Measurements from ENCODE around the gene RAB3A. TPM values are rescaled to one million over a fixed set of nuclear protein-coding genes. Genes with fewer than 3 reads are reported as not detected.
A peak's percentile ranks its signal among the peaks of the same experiment; 100 is the strongest.

RAB3A gene
- polyA plus RNA-seq, 2 of the 4 experiments (the other 2 are of a cell fraction) = 0.39 to 1.0 TPM

GRCh38 chr19:18202778-18203407 is 949 bp downstream of the RAB3A start:
- DNase-seq (ENCODE audit: low read depth in 1 of 2, low spot score in 1 of 2) = no peak
- CTCF ChIA-PET = interaction anchor here (1.3 to 8.9 kb wide), 4 partner anchors 10 to 71 kb away, joined by 5 to 86 read pairs (median 12); partner anchors contain the start of genes IQCN and MPV17L2

GRCh38 chr19:18202397-18202777 is 1.5 kb downstream of the RAB3A start:
- ChIA-PET POLR2A (no interaction called here), CTCF (interaction anchor here (0.8 to 8.9 kb wide), 6 partner anchors 10 to 212 kb away, joined by 3 to 86 read pairs (median 6); partner anchors contain the start of genes IQCN and MPV17L2)
- FAIRE-seq = no peak

More at GRCh38 chr19:18202778-18203407, 949 bp downstream of the RAB3A start:
- FAIRE-seq = no peak
- Histone ChIP-seq H3K4me1 (peaks cover 10% of the 10 kb centered on the region; the same call in 2 of the 3 replicates), H3K4me2 (peak overlapping the region; percentile 84), H3K27ac (peak overlapping the region in 1 of 2 experiments; percentile 73; a peak in 2 of 6 replicates), H3K9me3 (no peaks in the 10 kb centered on the region), H3K4me3 (peak overlapping the region; percentile 57)
- TF ChIP-seq FOXS1 (CRISPR knock-in tag; IDR thresholded peaks at IDR 0.05) (no peak), HOXB5 (CRISPR knock-in tag; IDR thresholded peaks at IDR 0.05) (no peak), RAD21 (conservative IDR thresholded peaks at IDR 0.05 in 1 of 2, IDR thresholded peaks at IDR 0.05 in 1 of 2) (peak; percentile 40; a peak in 4 of 5 replicates), USF2 (IDR thresholded peaks at IDR 0.05) (peak; percentile 44), TP53 (CRISPR knock-in tag; IDR thresholded peaks at IDR 0.05) (no peak), SMC3 (IDR thresholded peaks at IDR 0.05) (peak; percentile 37; the same call in 1 of the 3 replicates), SREBF2 (IDR thresholded peaks at IDR 0.05) (no peak), NR3C1 (IDR thresholded peaks at IDR 0.05) (no peak), EHF (CRISPR knock-in tag; IDR thresholded peaks at IDR 0.05) (no peak), E2F6 (IDR thresholded peaks at IDR 0.05; ENCODE audit: borderline replicate concordance, low read depth) (peak; percentile 67; the same call in 1 of the 2 replicates), MAX (IDR thresholded peaks at IDR 0.05) (peak; percentile 64; the same call in 1 of the 2 replicates), CTCF (IDR thresholded peaks at IDR 0.05) (peak; percentile 27)
- 52% methylated on average over 17 of the region's 32 CpGs for WGBS (ENCODE audit: missing lambda C conversion rate)
- POLR2A ChIA-PET = no interaction called here
- 0 out of 6 replicates have a peak, but pooled peaks of 1 of the 2 experiments have one; percentile 3 for ATAC-seq

More at GRCh38 chr19:18202397-18202777, 1.5 kb downstream of the RAB3A start:
- no peak for ATAC-seq
- H3K27ac ChIP-seq = no peak overlapping the region
- TF ChIP-seq ZSCAN20 (CRISPR knock-in tag; IDR thresholded peaks at IDR 0.05) (no peak), USF2 (IDR thresholded peaks at IDR 0.05) (no peak), JUNB (IDR thresholded peaks at IDR 0.05) (no peak), RFX5 (IDR thresholded peaks at IDR 0.05) (no peak), NR3C1 (IDR thresholded peaks at IDR 0.05) (no peak), ESRRA (IDR thresholded peaks at IDR 0.05; ENCODE audit: borderline replicate concordance, low read length) (no peak), NFE2L2 (conservative IDR thresholded peaks at IDR 0.05; ENCODE audit: low read length) (no peak), RNF2 (IDR thresholded peaks at IDR 0.05; ENCODE audit: borderline replicate concordance, low read depth) (no peak), HES2 (IDR thresholded peaks at IDR 0.05) (no peak), ATOH8 (CRISPR knock-in tag; IDR thresholded peaks at IDR 0.05; ENCODE audit: low read depth) (no peak), SREBF2 (IDR thresholded peaks at IDR 0.05) (no peak), RAD21 (conservative IDR thresholded peaks at IDR 0.05 in 1 of 2, IDR thresholded peaks at IDR 0.05 in 1 of 2) (no peak), ZNF302 (CRISPR knock-in tag; IDR thresholded peaks at IDR 0.05) (no peak), RCOR1 (IDR thresholded peaks at IDR 0.05; ENCODE audit: low read depth, low read length) (no peak), CHD2 (IDR thresholded peaks at IDR 0.05; ENCODE audit: low read length, partially characterized antibody) (no peak), JUN (IDR thresholded peaks at IDR 0.05) (no peak)
- DNase-seq (ENCODE audit: low read depth in 1 of 2, low spot score in 1 of 2) = no peak
- peaks cover 10% of the 10 kb centered on the region; the same call in 2 of the 3 replicates for H3K4me1 ChIP-seq
- 94% methylated on average over 22 of the region's 24 CpGs for WGBS (ENCODE audit: missing lambda C conversion rate)
- no peak overlapping the region for H3K4me3 ChIP-seq
- H3K9me3 ChIP-seq = no peaks in the 10 kb centered on the region
- H3K4me2 ChIP-seq = no peak overlapping the region

Data from A549 (cell line).